ENCODE data around the gene ANKS1A.

Gene ANKS1A

DNA sequence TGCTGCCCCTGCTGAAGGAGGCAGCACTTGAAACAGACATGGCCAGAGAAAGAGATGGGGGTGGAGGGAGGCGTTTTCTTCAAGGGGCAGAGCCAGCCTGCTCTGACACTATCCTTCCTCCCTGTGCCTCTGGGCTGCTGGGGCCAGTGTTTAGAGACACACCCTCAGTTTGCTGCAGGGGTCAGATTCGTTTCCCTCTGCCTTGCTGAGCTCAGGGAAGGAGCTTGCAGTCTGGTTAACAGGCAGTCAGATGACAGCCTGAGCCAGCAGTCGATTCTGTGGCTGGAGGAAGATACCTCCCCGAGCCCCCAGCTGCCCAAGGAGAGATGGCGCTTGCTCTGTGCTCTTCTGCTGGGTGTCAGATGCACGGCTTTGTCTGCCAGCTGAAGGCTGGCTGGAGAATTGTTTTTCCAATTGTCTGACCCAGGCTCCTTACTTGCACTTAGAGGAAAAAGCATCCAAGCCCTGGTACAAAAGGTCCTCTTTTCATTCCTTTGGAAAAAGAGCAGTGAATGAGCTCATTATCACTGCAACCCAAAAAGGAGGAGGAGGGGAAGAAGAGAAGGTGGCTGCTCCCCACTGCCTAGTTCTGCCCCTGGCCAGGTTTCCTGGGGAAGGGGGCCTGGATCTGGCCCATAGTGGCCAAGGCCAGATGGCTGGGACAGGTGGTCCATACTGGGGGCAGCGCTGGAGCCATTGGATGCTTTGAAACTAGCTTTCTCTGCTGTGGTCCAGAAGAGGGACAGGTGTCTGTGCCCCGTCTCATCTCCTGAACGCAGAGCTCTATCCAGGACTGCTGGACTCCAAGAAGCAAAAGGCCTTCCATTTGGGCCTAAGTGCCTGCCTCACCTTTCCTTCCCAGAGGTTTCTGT lies 163.9 kb downstream of the ANKS1A start:
- Mint-ChIP-seq H3K36me3 (ENCODE audit: low read depth) (peaks cover 20% of the 10 kb centered on the region), H3K27ac (no peak overlapping the region), H3K4me1 (peaks cover 22% of the 10 kb centered on the region), H3K27me3 (ENCODE audit: low read depth, poor library complexity) (peaks cover 4% of the 10 kb centered on the region), H3K9me3 (no peaks in the 10 kb centered on the region), H3K4me3 (no peak overlapping the region)
- TF ChIP-seq CTCF (IDR thresholded peaks at IDR 0.05), result no peak
- no peak for DNase-seq

GRCh38 chr6:35053701-35054100 lies 164.6 kb downstream of the ANKS1A start:
- Mint-ChIP-seq H3K36me3 (ENCODE audit: low read depth) (peaks cover 20% of the 10 kb centered on the region), H3K4me1 (peaks cover 30% of the 10 kb centered on the region), H3K27ac (no peak overlapping the region), H3K9me3 (no peaks in the 10 kb centered on the region), H3K27me3 (ENCODE audit: low read depth, poor library complexity) (peaks cover 4% of the 10 kb centered on the region), H3K4me3 (no peak overlapping the region)
- DNase-seq, result no peak
- TF ChIP-seq CTCF (IDR thresholded peaks at IDR 0.05), result no peak

- Mint-ChIP-seq H3K4me1 (peaks cover 33% of the 10 kb centered on the region), H3K27ac (no peak overlapping the region), H3K9me3 (no peaks in the 10 kb centered on the region), H3K36me3 (ENCODE audit: low read depth) (peaks cover 20% of the 10 kb centered on the region), H3K4me3 (no peak overlapping the region), H3K27me3 (ENCODE audit: low read depth, poor library complexity) (peaks cover 4% of the 10 kb centered on the region)
- no peak for TF ChIP-seq CTCF (IDR thresholded peaks at IDR 0.05)
- DNase-seq, result no peak
These were observed 165.2 kb downstream of the ANKS1A start for GRCh38 chr6:35054106-35054742.

DNA sequence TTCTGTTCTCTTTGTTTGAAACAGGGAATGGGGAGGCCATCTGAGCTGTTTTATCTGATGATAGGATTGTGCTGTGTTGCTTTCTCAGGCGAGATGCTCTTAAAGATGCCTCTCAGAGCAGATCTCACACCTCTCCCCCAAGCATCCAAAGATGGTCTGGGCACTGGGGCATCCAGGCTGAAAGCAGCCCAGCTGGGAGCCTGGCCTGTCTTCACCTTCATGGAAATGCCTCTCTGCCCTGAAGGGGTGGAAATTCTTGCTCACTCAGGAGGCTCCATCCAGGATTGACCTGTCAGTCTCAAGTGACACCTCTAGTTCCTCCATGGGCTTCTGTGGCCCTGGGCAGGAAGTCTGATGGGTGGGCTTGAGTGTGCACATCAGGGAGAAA lies 165.7 kb downstream of the ANKS1A start:
- peaks cover 38% of the 10 kb centered on the region for H3K4me1 Mint-ChIP-seq
- H3K27ac Mint-ChIP-seq, result no peak overlapping the region
- H3K4me3 Mint-ChIP-seq, result no peak overlapping the region
- no peak for TF ChIP-seq CTCF (IDR thresholded peaks at IDR 0.05)
- H3K9me3 Mint-ChIP-seq, result no peaks in the 10 kb centered on the region
- peaks cover 20% of the 10 kb centered on the region for H3K36me3 Mint-ChIP-seq (ENCODE audit: low read depth)
- peaks cover 4% of the 10 kb centered on the region for H3K27me3 Mint-ChIP-seq (ENCODE audit: low read depth, poor library complexity)
- no peak for DNase-seq

- H3K4me3 Mint-ChIP-seq, result no peak overlapping the region
- H3K4me1 Mint-ChIP-seq, result peaks cover 42% of the 10 kb centered on the region
- H3K9me3 Mint-ChIP-seq, result no peaks in the 10 kb centered on the region
- DNase-seq, result no peak
- no peak for TF ChIP-seq CTCF (IDR thresholded peaks at IDR 0.05)
- peaks cover 20% of the 10 kb centered on the region for H3K36me3 Mint-ChIP-seq (ENCODE audit: low read depth)
- H3K27me3 Mint-ChIP-seq (ENCODE audit: low read depth, poor library complexity), result peaks cover 4% of the 10 kb centered on the region
- no peak overlapping the region for H3K27ac Mint-ChIP-seq
These were observed 166.8 kb downstream of the ANKS1A start for GRCh38 chr6:35055891-35056290.
